ENCODE data around the gene PARVB. TPM values are rescaled to one million over a fixed set of nuclear protein-coding genes. Genes with fewer than 3 reads are reported as not detected.

The PARVB gene
- total and polyA plus RNA-seq, 2 of the 8 experiments (the other 6 are each of a cell fraction or from before 2014, with no cell fraction given) = 14.5 to 18.6 TPM

GRCh38 chr22:44001521-44001920 is 22.6 kb upstream of the PARVB start (continued):
- TF ChIP-seq CHD7 (IDR thresholded peaks at IDR 0.05; ENCODE audit: insufficient replicate concordance, low read length) (no peak), BCL11A (IDR thresholded peaks at IDR 0.05; ENCODE audit: low read depth in 2 of 2, low read length in 2 of 2) (no peak), KDM5A (IDR thresholded peaks at IDR 0.05; ENCODE audit: low read length) (no peak), RFX5 (IDR thresholded peaks at IDR 0.05; ENCODE audit: borderline replicate concordance, low read depth, low read length) (no peak), EGR1 (IDR thresholded peaks at IDR 0.05; ENCODE audit: borderline replicate concordance, low read depth, low read length) (no peak), JUN (IDR thresholded peaks at IDR 0.05; ENCODE audit: low read depth, low read length) (no peak), HDAC6 (IDR thresholded peaks at IDR 0.05; ENCODE audit: low read depth, low read length) (no peak), ATF2 (IDR thresholded peaks at IDR 0.05; ENCODE audit: low read length) (no peak), CEBPB (IDR thresholded peaks at IDR 0.05; ENCODE audit: low read depth, low read length) (no peak), SIN3A (conservative IDR thresholded peaks at IDR 0.05 in 1 of 2, IDR thresholded peaks at IDR 0.05 in 1 of 2; ENCODE audit: low read depth in 1 of 2, low read length in 2 of 2) (no peak)
